ENCODE data around the gene MLF1. TPM values are rescaled to one million over a fixed set of nuclear protein-coding genes. Genes with fewer than 3 reads are reported as not detected.

The MLF1 gene
- total RNA-seq, 4 donors from 2014 or later = 11.2 to 22.8 (median 15.4) TPM

Small RNA genes within 50 kb of the gene (small RNA-seq; reads per million reads assigned to genes)
- not detected for gene AC025033.1

Other genes starting within 250 kb of the MLF1 start
- gene GFM1, start 73.3 kb downstream of the MLF1 start, total RNA-seq = 10 to 100 TPM; 62.3 to 96.1 (median 66.1) TPM
- 10 to 100 TPM; 16.8 to 42.3 (median 22.7) TPM for gene LXN, start 101.5 kb downstream of the MLF1 start, total RNA-seq
- gene RARRES1, start 161.3 kb downstream of the MLF1 start, total RNA-seq = 100 to 1,000 TPM in 1 of 4 donors, 10 to 100 TPM in 1, 1 to 10 TPM in 2; 4.8 to 394 (median 21.4) TPM
- gene MFSD1, start 230.9 kb downstream of the MLF1 start, total RNA-seq = 100 to 1,000 TPM in 2 of 4 donors, 10 to 100 TPM in 2; 86.6 to 136 (median 96.2) TPM